GM10266 (cell line): ENCODE results near the gene SEL1L3.

Source experiments
- DNase-seq: peaks from one replicate; pipeline ENCODE4 v3.0.0; 2012; ENCODE audit errors: extremely low spot score
- TF ChIP-seq, protein P1 (sequence below): IDR thresholded peaks from 2 replicates; pipeline ENCODE4 v1.5.1; 2012; ENCODE audit warnings: mild to moderate bottlenecking, low read depth; ENCODE audit not compliant: control insufficient read depth, insufficient read depth; ENCODE audit errors: missing control alignments

SEL1L3 gene

GRCh38 chr4:25723409-25723808, 139.4 kb downstream of the SEL1L3 start:
- TF ChIP-seq, protein P1, sequence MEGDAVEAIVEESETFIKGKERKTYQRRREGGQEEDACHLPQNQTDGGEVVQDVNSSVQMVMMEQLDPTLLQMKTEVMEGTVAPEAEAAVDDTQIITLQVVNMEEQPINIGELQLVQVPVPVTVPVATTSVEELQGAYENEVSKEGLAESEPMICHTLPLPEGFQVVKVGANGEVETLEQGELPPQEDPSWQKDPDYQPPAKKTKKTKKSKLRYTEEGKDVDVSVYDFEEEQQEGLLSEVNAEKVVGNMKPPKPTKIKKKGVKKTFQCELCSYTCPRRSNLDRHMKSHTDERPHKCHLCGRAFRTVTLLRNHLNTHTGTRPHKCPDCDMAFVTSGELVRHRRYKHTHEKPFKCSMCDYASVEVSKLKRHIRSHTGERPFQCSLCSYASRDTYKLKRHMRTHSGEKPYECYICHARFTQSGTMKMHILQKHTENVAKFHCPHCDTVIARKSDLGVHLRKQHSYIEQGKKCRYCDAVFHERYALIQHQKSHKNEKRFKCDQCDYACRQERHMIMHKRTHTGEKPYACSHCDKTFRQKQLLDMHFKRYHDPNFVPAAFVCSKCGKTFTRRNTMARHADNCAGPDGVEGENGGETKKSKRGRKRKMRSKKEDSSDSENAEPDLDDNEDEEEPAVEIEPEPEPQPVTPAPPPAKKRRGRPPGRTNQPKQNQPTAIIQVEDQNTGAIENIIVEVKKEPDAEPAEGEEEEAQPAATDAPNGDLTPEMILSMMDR, result no peak
- no peak for DNase-seq

DNA sequence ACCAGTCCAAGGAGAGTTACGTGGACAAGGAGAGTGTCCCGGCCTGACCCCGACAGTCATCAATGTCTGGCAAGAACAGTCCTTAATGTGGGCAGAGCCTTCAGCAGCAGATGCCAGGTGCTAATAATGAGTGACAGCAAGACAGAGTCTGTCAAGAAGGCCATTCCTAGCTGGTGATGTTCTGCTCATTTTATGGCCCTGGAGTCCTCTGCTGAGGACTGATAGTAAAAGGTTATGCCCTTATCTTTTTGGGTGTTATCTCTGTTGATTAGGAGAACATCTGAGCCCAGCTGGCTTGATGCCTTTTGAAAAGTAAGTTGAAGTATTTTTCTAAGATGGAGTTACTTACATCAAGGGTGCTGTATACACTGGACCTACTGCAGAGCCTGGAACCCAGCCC, 139.8 kb downstream of the SEL1L3 start:
- TF ChIP-seq, protein P1, result no peak
- DNase-seq, result no peak

DNA sequence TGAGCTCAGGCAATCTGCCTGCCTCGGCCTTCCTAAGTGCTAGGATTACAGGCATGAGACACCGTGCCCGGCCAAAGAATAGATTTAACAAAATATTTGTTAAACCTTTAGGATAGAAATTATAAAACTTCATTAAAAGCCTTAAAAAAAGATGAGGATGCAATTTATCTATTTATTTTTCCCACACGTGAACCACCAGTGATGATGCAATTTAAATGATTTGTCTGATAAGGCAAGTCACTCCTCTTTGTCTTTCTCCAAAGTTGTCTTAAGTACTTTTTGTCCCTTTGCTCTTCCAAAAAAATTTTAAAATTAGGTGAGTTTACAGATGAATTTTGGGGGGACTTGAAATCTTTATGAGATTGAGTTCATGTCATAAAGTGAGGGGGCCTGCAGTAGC, 149.0 kb downstream of the SEL1L3 start:
- no peak for DNase-seq
- TF ChIP-seq, protein P1, result no peak

- DNase-seq, result no peak
- TF ChIP-seq, protein P1, result no peak
These were observed 150.2 kb downstream of the SEL1L3 start for GRCh38 chr4:25712611-25713010.

- TF ChIP-seq, protein P1, result no peak
- DNase-seq, result no peak
These were observed 152.2 kb downstream of the SEL1L3 start for GRCh38 chr4:25710637-25711036.

DNA sequence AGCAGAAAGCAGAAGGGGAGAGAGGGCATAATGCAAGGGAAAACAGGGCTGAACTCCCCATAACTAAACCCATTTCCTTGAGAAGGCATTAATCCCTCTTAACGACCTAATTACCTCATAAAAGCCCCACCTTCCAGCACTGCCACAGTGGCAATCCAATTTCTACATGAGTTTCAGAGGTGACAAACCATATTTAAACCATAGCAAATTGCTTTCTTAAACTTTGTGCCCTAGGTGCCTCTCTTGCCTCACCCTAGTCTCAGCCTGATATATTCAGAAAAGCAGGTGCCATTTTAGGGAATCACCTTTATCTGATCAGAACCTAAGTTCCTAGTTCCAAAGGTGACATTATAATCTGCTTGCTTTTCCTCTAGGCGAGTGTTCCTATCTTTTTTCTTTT, 158.3 kb downstream of the SEL1L3 start:
- TF ChIP-seq, protein P1, result no peak
- DNase-seq, result no peak

GRCh38 chr4:25703731-25704388, 158.9 kb downstream of the SEL1L3 start:
- DNase-seq, result no peak
- TF ChIP-seq, protein P1, result no peak
